Measurements from ENCODE around the gene THRB.

The THRB gene

GRCh38 chr3:24502690-24503089 is 8.0 kb upstream of the THRB start:
- Histone ChIP-seq H3K4me1 (ENCODE audit: control insufficient read depth in 2 of 2, insufficient read depth in 2 of 2, low read length in 2 of 2) (peaks cover 0 to 24% of the 10 kb centered on the region in 2 donors), H3K27ac (ENCODE audit: low read depth in 2 of 2, low read length in 2 of 2) (no peak overlapping the region), H3K27me3 (ENCODE audit: control insufficient read depth in 2 of 2, insufficient read depth in 2 of 2, low read length in 2 of 2) (no peaks in the 10 kb centered on the region), H3K4me3 (ENCODE audit: low read length in 2 of 2) (no peak overlapping the region), H3K9me3 (ENCODE audit: control insufficient read depth in 2 of 2, low read length in 2 of 2) (no peaks in the 10 kb centered on the region), H3K9ac (ENCODE audit: low read depth in 1 of 2, low read length in 2 of 2) (no peak overlapping the region), H3K36me3 (ENCODE audit: control insufficient read depth in 2 of 2, insufficient read depth in 2 of 2, low read length in 2 of 2) (no peaks in the 10 kb centered on the region)

- no peak overlapping the region for H3K9ac ChIP-seq (ENCODE audit: low read depth in 1 of 2, low read length in 2 of 2)
- peaks cover 5 to 22% of the 10 kb centered on the region in 2 donors for H3K4me1 ChIP-seq (ENCODE audit: control insufficient read depth in 2 of 2, insufficient read depth in 2 of 2, low read length in 2 of 2)
- H3K27ac ChIP-seq (ENCODE audit: low read depth in 2 of 2, low read length in 2 of 2), result no peak overlapping the region
- no peaks in the 10 kb centered on the region for H3K9me3 ChIP-seq (ENCODE audit: control insufficient read depth in 2 of 2, low read length in 2 of 2)
- no peaks in the 10 kb centered on the region for H3K27me3 ChIP-seq (ENCODE audit: control insufficient read depth in 2 of 2, insufficient read depth in 2 of 2, low read length in 2 of 2)
- no peaks in the 10 kb centered on the region for H3K36me3 ChIP-seq (ENCODE audit: control insufficient read depth in 2 of 2, insufficient read depth in 2 of 2, low read length in 2 of 2)
- H3K4me3 ChIP-seq (ENCODE audit: low read length in 2 of 2), result no peak overlapping the region
Observed at GRCh38 chr3:24500806-24501205, 6.2 kb upstream of the THRB start.

GRCh38 chr3:24499991-24500390 is 5.3 kb upstream of the THRB start:
- Histone ChIP-seq H3K9me3 (ENCODE audit: control insufficient read depth in 2 of 2, low read length in 2 of 2) (no peaks in the 10 kb centered on the region), H3K9ac (ENCODE audit: low read depth in 1 of 2, low read length in 2 of 2) (no peak overlapping the region)

GRCh38 chr3:24498796-24499195 is 4.1 kb upstream of the THRB start:
- Histone ChIP-seq H3K4me1 (ENCODE audit: control insufficient read depth in 2 of 2, insufficient read depth in 2 of 2, low read length in 2 of 2) (peaks cover 6 to 19% of the 10 kb centered on the region in 2 donors), H3K9me3 (ENCODE audit: control insufficient read depth in 2 of 2, low read length in 2 of 2) (no peaks in the 10 kb centered on the region), H3K27me3 (ENCODE audit: control insufficient read depth in 2 of 2, insufficient read depth in 2 of 2, low read length in 2 of 2) (no peaks in the 10 kb centered on the region), H3K36me3 (ENCODE audit: control insufficient read depth in 2 of 2, insufficient read depth in 2 of 2, low read length in 2 of 2) (no peaks in the 10 kb centered on the region), H3K4me3 (ENCODE audit: low read length in 2 of 2) (no peak overlapping the region), H3K9ac (ENCODE audit: low read depth in 1 of 2, low read length in 2 of 2) (no peak overlapping the region), H3K27ac (ENCODE audit: low read depth in 2 of 2, low read length in 2 of 2) (no peak overlapping the region)

More at GRCh38 chr3:24499991-24500390, 5.3 kb upstream of the THRB start:
- H3K27ac ChIP-seq (ENCODE audit: low read depth in 2 of 2, low read length in 2 of 2), result no peak overlapping the region
- peaks cover 6 to 19% of the 10 kb centered on the region in 2 donors for H3K4me1 ChIP-seq (ENCODE audit: control insufficient read depth in 2 of 2, insufficient read depth in 2 of 2, low read length in 2 of 2)
- H3K27me3 ChIP-seq (ENCODE audit: control insufficient read depth in 2 of 2, insufficient read depth in 2 of 2, low read length in 2 of 2), result no peaks in the 10 kb centered on the region
- no peak overlapping the region for H3K4me3 ChIP-seq (ENCODE audit: low read length in 2 of 2)
- H3K36me3 ChIP-seq (ENCODE audit: control insufficient read depth in 2 of 2, insufficient read depth in 2 of 2, low read length in 2 of 2), result no peaks in the 10 kb centered on the region

- H3K9ac ChIP-seq (ENCODE audit: low read depth in 1 of 2, low read length in 2 of 2), result no peak overlapping the region
- H3K27me3 ChIP-seq (ENCODE audit: control insufficient read depth in 2 of 2, insufficient read depth in 2 of 2, low read length in 2 of 2), result no peaks in the 10 kb centered on the region
- no peaks in the 10 kb centered on the region for H3K9me3 ChIP-seq (ENCODE audit: control insufficient read depth in 2 of 2, low read length in 2 of 2)
- no peak overlapping the region for H3K4me3 ChIP-seq (ENCODE audit: low read length in 2 of 2)
- H3K27ac ChIP-seq (ENCODE audit: low read depth in 2 of 2, low read length in 2 of 2), result no peak overlapping the region
- peaks cover 6 to 22% of the 10 kb centered on the region in 2 donors for H3K4me1 ChIP-seq (ENCODE audit: control insufficient read depth in 2 of 2, insufficient read depth in 2 of 2, low read length in 2 of 2)
- no peaks in the 10 kb centered on the region for H3K36me3 ChIP-seq (ENCODE audit: control insufficient read depth in 2 of 2, insufficient read depth in 2 of 2, low read length in 2 of 2)
Observed at GRCh38 chr3:24498391-24498790, 3.7 kb upstream of the THRB start.

GRCh38 chr3:24497942-24498341 is 3.3 kb upstream of the THRB start:
- no peaks in the 10 kb centered on the region for H3K36me3 ChIP-seq (ENCODE audit: control insufficient read depth in 2 of 2, insufficient read depth in 2 of 2, low read length in 2 of 2)
- H3K9me3 ChIP-seq (ENCODE audit: control insufficient read depth in 2 of 2, low read length in 2 of 2), result no peaks in the 10 kb centered on the region
- H3K4me1 ChIP-seq (ENCODE audit: control insufficient read depth in 2 of 2, insufficient read depth in 2 of 2, low read length in 2 of 2), result peaks cover 6 to 23% of the 10 kb centered on the region in 2 donors
- no peaks in the 10 kb centered on the region for H3K27me3 ChIP-seq (ENCODE audit: control insufficient read depth in 2 of 2, insufficient read depth in 2 of 2, low read length in 2 of 2)
- no peak overlapping the region for H3K4me3 ChIP-seq (ENCODE audit: low read length in 2 of 2)
- H3K27ac ChIP-seq (ENCODE audit: low read depth in 2 of 2, low read length in 2 of 2), result no peak overlapping the region
- no peak overlapping the region for H3K9ac ChIP-seq (ENCODE audit: low read depth in 1 of 2, low read length in 2 of 2)

- Histone ChIP-seq H3K27me3 (ENCODE audit: control insufficient read depth in 2 of 2, insufficient read depth in 2 of 2, low read length in 2 of 2) (no peaks in the 10 kb centered on the region), H3K4me3 (ENCODE audit: low read length in 2 of 2) (no peak overlapping the region), H3K27ac (ENCODE audit: low read depth in 2 of 2, low read length in 2 of 2) (peak overlapping the region in 1 of 2 donors; percentile 97), H3K9ac (ENCODE audit: low read depth in 1 of 2, low read length in 2 of 2) (no peak overlapping the region), H3K36me3 (ENCODE audit: control insufficient read depth in 2 of 2, insufficient read depth in 2 of 2, low read length in 2 of 2) (no peaks in the 10 kb centered on the region), H3K9me3 (ENCODE audit: control insufficient read depth in 2 of 2, low read length in 2 of 2) (no peaks in the 10 kb centered on the region), H3K4me1 (ENCODE audit: control insufficient read depth in 2 of 2, insufficient read depth in 2 of 2, low read length in 2 of 2) (peaks cover 9 to 21% of the 10 kb centered on the region in 2 donors)
Observed at GRCh38 chr3:24496529-24497482, 2.2 kb upstream of the THRB start.

- H3K4me3 ChIP-seq (ENCODE audit: low read length in 2 of 2), result peak overlapping the region; percentile 73 to 84
- peak overlapping the region; percentile 94 to 97 for H3K27ac ChIP-seq (ENCODE audit: low read depth in 2 of 2, low read length in 2 of 2)
- H3K9me3 ChIP-seq (ENCODE audit: control insufficient read depth in 2 of 2, low read length in 2 of 2), result no peaks in the 10 kb centered on the region
- peaks cover 9 to 21% of the 10 kb centered on the region in 2 donors for H3K4me1 ChIP-seq (ENCODE audit: control insufficient read depth in 2 of 2, insufficient read depth in 2 of 2, low read length in 2 of 2)
- no peaks in the 10 kb centered on the region for H3K27me3 ChIP-seq (ENCODE audit: control insufficient read depth in 2 of 2, insufficient read depth in 2 of 2, low read length in 2 of 2)
- H3K9ac ChIP-seq (ENCODE audit: low read depth in 1 of 2, low read length in 2 of 2), result peak overlapping the region; percentile 54 to 90
- no peaks in the 10 kb centered on the region for H3K36me3 ChIP-seq (ENCODE audit: control insufficient read depth in 2 of 2, insufficient read depth in 2 of 2, low read length in 2 of 2)
Observed at GRCh38 chr3:24495326-24495994, 810 bp upstream of the THRB start.

- no peaks in the 10 kb centered on the region for H3K27me3 ChIP-seq (ENCODE audit: control insufficient read depth in 2 of 2, insufficient read depth in 2 of 2, low read length in 2 of 2)
- H3K4me3 ChIP-seq (ENCODE audit: low read length in 2 of 2), result peak overlapping the region; percentile 84 to 85
- H3K9ac ChIP-seq (ENCODE audit: low read depth in 1 of 2, low read length in 2 of 2), result peak overlapping the region; percentile 84 to 90
- H3K4me1 ChIP-seq (ENCODE audit: control insufficient read depth in 2 of 2, insufficient read depth in 2 of 2, low read length in 2 of 2), result peaks cover 9 to 21% of the 10 kb centered on the region in 2 donors
- H3K9me3 ChIP-seq (ENCODE audit: control insufficient read depth in 2 of 2, low read length in 2 of 2), result no peaks in the 10 kb centered on the region
- no peaks in the 10 kb centered on the region for H3K36me3 ChIP-seq (ENCODE audit: control insufficient read depth in 2 of 2, insufficient read depth in 2 of 2, low read length in 2 of 2)
- peak overlapping the region; percentile 94 to 97 for H3K27ac ChIP-seq (ENCODE audit: low read depth in 2 of 2, low read length in 2 of 2)
Observed at GRCh38 chr3:24493746-24494617, 668 bp downstream of the THRB start.

Measured in mucosa of rectum (tissue), 2 donors.